ENCODE measurements around the gene MBOAT2.

DNA sequence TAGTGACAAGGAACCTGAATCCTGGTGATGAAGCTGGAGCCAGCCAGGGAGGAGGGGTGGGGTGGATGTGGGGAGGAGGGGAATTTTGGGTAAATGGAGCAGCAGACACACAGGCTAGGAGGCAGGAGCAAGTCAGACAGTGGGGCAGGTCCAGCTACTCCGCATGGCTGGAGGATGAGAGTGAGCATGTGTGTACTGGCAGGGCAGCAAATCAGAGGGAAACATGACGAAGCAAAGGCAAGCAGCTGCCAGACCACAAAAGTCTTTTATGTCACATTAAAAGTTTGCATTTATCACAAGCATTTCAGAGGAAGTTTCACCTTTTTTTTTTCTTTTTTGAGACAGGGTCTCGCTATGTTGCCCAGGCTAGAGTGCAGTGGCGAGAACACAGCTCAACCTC lies 154.2 kb downstream of the MBOAT2 start:
- TF ChIP-seq POLR2A (IDR thresholded peaks at IDR 0.05), result no peak
- TF ChIP-seq, protein P1, sequence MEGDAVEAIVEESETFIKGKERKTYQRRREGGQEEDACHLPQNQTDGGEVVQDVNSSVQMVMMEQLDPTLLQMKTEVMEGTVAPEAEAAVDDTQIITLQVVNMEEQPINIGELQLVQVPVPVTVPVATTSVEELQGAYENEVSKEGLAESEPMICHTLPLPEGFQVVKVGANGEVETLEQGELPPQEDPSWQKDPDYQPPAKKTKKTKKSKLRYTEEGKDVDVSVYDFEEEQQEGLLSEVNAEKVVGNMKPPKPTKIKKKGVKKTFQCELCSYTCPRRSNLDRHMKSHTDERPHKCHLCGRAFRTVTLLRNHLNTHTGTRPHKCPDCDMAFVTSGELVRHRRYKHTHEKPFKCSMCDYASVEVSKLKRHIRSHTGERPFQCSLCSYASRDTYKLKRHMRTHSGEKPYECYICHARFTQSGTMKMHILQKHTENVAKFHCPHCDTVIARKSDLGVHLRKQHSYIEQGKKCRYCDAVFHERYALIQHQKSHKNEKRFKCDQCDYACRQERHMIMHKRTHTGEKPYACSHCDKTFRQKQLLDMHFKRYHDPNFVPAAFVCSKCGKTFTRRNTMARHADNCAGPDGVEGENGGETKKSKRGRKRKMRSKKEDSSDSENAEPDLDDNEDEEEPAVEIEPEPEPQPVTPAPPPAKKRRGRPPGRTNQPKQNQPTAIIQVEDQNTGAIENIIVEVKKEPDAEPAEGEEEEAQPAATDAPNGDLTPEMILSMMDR (IDR thresholded peaks at IDR 0.05), result no peak

All from body of pancreas (tissue), 4 donors.